Measurements from ENCODE around the gene EXOC1L. TPM values are rescaled to one million over a fixed set of nuclear protein-coding genes. Genes with fewer than 3 reads are reported as not detected.

The EXOC1L gene
- not detected for total RNA-seq

GRCh38 chr4:55819634-55820033, at the start of gene EXOC1L:
Gene EXOC1L, plus strand, starts transcription at chr4:55819790. Its CDS starts 237 bp downstream, at chr4:55820027.
- no peak for DNase-seq

GRCh38 chr4:55770662-55771061, 48.9 kb upstream of the EXOC1L start:
- DNase-seq: no peak

GRCh38 chr4:55781341-55781740, 38.2 kb upstream of the EXOC1L start:
- no peak for DNase-seq

GRCh38 chr4:55781812-55782211, 37.8 kb upstream of the EXOC1L start:
- DNase-seq: no peak

- no peak for DNase-seq
Observed at GRCh38 chr4:55783584-55783983, 36.0 kb upstream of the EXOC1L start.

- DNase-seq: no peak
Observed at GRCh38 chr4:55784747-55785146, 34.8 kb upstream of the EXOC1L start.

GRCh38 chr4:55791666-55792065, 27.9 kb upstream of the EXOC1L start:
- DNase-seq: no peak

- DNase-seq: no peak
Observed at GRCh38 chr4:55793479-55793878, 26.1 kb upstream of the EXOC1L start.

- no peak for DNase-seq
Observed at GRCh38 chr4:55794053-55794452, 25.5 kb upstream of the EXOC1L start.

GRCh38 chr4:55795341-55795740, 24.2 kb upstream of the EXOC1L start:
- DNase-seq: no peak

GRCh38 chr4:55801498-55801897, 18.1 kb upstream of the EXOC1L start:
- no peak for DNase-seq

- DNase-seq: no peak
Observed at GRCh38 chr4:55807556-55807955, 12.0 kb upstream of the EXOC1L start.

GRCh38 chr4:55808186-55808585, 11.4 kb upstream of the EXOC1L start:
- no peak for DNase-seq

GRCh38 chr4:55808632-55809031, 11.0 kb upstream of the EXOC1L start:
- DNase-seq: no peak

GRCh38 chr4:55817691-55818090, 1.9 kb upstream of the EXOC1L start:
- no peak for DNase-seq

- DNase-seq: no peak
Observed at GRCh38 chr4:55820279-55820678, 689 bp downstream of the EXOC1L start.

- DNase-seq: no peak
Observed at GRCh38 chr4:55822329-55822728, 2.7 kb downstream of the EXOC1L start.

GRCh38 chr4:55824865-55825264, 5.3 kb downstream of the EXOC1L start:
- DNase-seq: no peak

- no peak for DNase-seq
Observed at GRCh38 chr4:55826986-55827385, 7.4 kb downstream of the EXOC1L start.

- DNase-seq: no peak
Observed at GRCh38 chr4:55827582-55827981, 8.0 kb downstream of the EXOC1L start.

GRCh38 chr4:55830048-55830447, 10.5 kb downstream of the EXOC1L start:
- no peak for DNase-seq

- DNase-seq: no peak
Observed at GRCh38 chr4:55830716-55831115, 11.1 kb downstream of the EXOC1L start.

GRCh38 chr4:55834086-55834795, 14.7 kb downstream of the EXOC1L start:
- DNase-seq: no peak

GRCh38 chr4:55837903-55838302, 18.3 kb downstream of the EXOC1L start:
- DNase-seq: no peak

- no peak for DNase-seq
Observed at GRCh38 chr4:55838356-55838755, 18.8 kb downstream of the EXOC1L start.
